ELF-1 (cell line): Measurements from ENCODE around the gene PPIA.

ENCODE experiments used
- DNase-seq: peaks from one replicate; pipeline ENCODE4 v3.0.0-alpha.2; 2016; ENCODE audit warnings: low read depth, low spot score

PPIA gene

GRCh38 chr7:44796504-44797328, at the start of gene PPIA:
Gene PPIA (plus strand): TSS chr7:44796681. CDS start chr7:44796725, 44 bp downstream.
- DNase-seq, result peak; percentile 97

- DNase-seq, result peak; percentile 76
Measured at GRCh38 chr7:44748045-44748947, 48.2 kb upstream of the PPIA start, which contains the start of gene ZMIZ2. Gene ZMIZ2 (plus strand): TSS chr7:44748847. CDS start chr7:44756250, 7,403 bp downstream.

- peak; percentile 29 for DNase-seq
Measured at GRCh38 chr7:44748948-44749731, 47.3 kb upstream of the PPIA start.

- DNase-seq, result no peak
Measured at GRCh38 chr7:44749992-44750391, 46.5 kb upstream of the PPIA start.

GRCh38 chr7:44750424-44750823, 46.1 kb upstream of the PPIA start:
- DNase-seq, result no peak

- peak; percentile 26 for DNase-seq
Measured at GRCh38 chr7:44750921-44751571, 45.4 kb upstream of the PPIA start.

GRCh38 chr7:44752822-44753221, 43.7 kb upstream of the PPIA start:
- no peak for DNase-seq

GRCh38 chr7:44754802-44755697, 41.4 kb upstream of the PPIA start:
- DNase-seq, result no peak

GRCh38 chr7:44755698-44756627, 40.5 kb upstream of the PPIA start:
- DNase-seq, result no peak

- DNase-seq, result no peak
Measured at GRCh38 chr7:44756904-44757303, 39.6 kb upstream of the PPIA start.

GRCh38 chr7:44757311-44757710, 39.2 kb upstream of the PPIA start:
- DNase-seq, result no peak

GRCh38 chr7:44757739-44758138, 38.7 kb upstream of the PPIA start:
- DNase-seq, result no peak

GRCh38 chr7:44759246-44759645, 37.2 kb upstream of the PPIA start:
- DNase-seq, result no peak

- DNase-seq, result no peak
Measured at GRCh38 chr7:44760034-44760580, 36.4 kb upstream of the PPIA start.

GRCh38 chr7:44761207-44762161, 35.0 kb upstream of the PPIA start:
- peak; percentile 18 for DNase-seq

- DNase-seq, result no peak
Measured at GRCh38 chr7:44762300-44762699, 34.2 kb upstream of the PPIA start.

- DNase-seq, result no peak
Measured at GRCh38 chr7:44762726-44763522, 33.6 kb upstream of the PPIA start.
